IPS-NIHi7 (cell line): ENCODE data around the gene KRT14.
"Not testable (repeated sequence)": the region's sequence is repeated elsewhere in the genome, so short reads cannot be mapped to it uniquely, and the experiment has no call there.

ENCODE experiments used
- DNase-seq: peaks from one replicate; pipeline ENCODE4 v3.0.0; 2012; ENCODE audit warnings: mixed read lengths; ENCODE audit errors: extremely low spot score

KRT14 gene

GRCh38 chr17:41623184-41623861, 36.6 kb upstream of the KRT14 start:
- not testable (repeated sequence) for DNase-seq

GRCh38 chr17:41622340-41623183, 35.9 kb upstream of the KRT14 start:
- not testable (repeated sequence) for DNase-seq

GRCh38 chr17:41621916-41622315, 35.2 kb upstream of the KRT14 start:
- no peak for DNase-seq

- DNase-seq, result not testable (repeated sequence)
Observed at GRCh38 chr17:41621435-41621817, 34.7 kb upstream of the KRT14 start.

GRCh38 chr17:41620583-41621434, 34.1 kb upstream of the KRT14 start:
- DNase-seq, result no peak

- DNase-seq, result not testable (repeated sequence)
Observed at GRCh38 chr17:41619927-41620582, 33.4 kb upstream of the KRT14 start.

GRCh38 chr17:41619036-41619926, 32.6 kb upstream of the KRT14 start:
- no peak for DNase-seq

- no peak for DNase-seq
Observed at GRCh38 chr17:41618341-41619035, 31.8 kb upstream of the KRT14 start.

GRCh38 chr17:41617698-41618097, 31.0 kb upstream of the KRT14 start:
- no peak for DNase-seq

- no peak for DNase-seq
Observed at GRCh38 chr17:41617136-41617535, 30.4 kb upstream of the KRT14 start.

GRCh38 chr17:41616486-41616885, 29.8 kb upstream of the KRT14 start:
- DNase-seq, result not testable (repeated sequence)

- peak; percentile 36 for DNase-seq
Observed at GRCh38 chr17:41615454-41615853, 28.8 kb upstream of the KRT14 start.

- not testable (repeated sequence) for DNase-seq
Observed at GRCh38 chr17:41614767-41615166, 28.1 kb upstream of the KRT14 start.

GRCh38 chr17:41614098-41614497, 27.4 kb upstream of the KRT14 start:
- no peak for DNase-seq

GRCh38 chr17:41613277-41614082, 26.8 kb upstream of the KRT14 start:
- DNase-seq, result no peak

- not testable (repeated sequence) for DNase-seq
Observed at GRCh38 chr17:41612376-41613160, 25.9 kb upstream of the KRT14 start, which contains the start of gene KRT16. Gene KRT16 (minus strand): TSS chr17:41612767. CDS start chr17:41612688, 79 bp downstream.

- no peak for DNase-seq
Observed at GRCh38 chr17:41610965-41611640, 24.4 kb upstream of the KRT14 start.
